HCT116 (cell line): ENCODE results near the gene PPIF. TPM values are rescaled to one million over a fixed set of nuclear protein-coding genes. Genes with fewer than 3 reads are reported as not detected.

Experiments
- ATAC-seq: fragments of 200-7000 bp; cut with Tn5 transposase; 2 replicates; pipeline ENCODE4 v1.9.1; 2020; ENCODE audit warnings: mild to moderate bottlenecking, moderate library complexity
- BruUV-seq: library from RNA; stranded (reverse); fragments of 400-500 nt; replicated peaks from 2 replicates; lab custom pipeline; 2021; lab: Mats Ljungman, UMichigan
- CTCF ChIA-PET: fragments of 300-600 bp; sonication (Branson Sonifier 250); formaldehyde crosslinking; loops from one replicate; lab custom pipeline; 2021; ENCODE audit warnings: antibody characterized with exemption; lab: Charles Lee
- POLR2A ChIA-PET: fragments of 300-600, 350-600 bp; sonication (Branson Sonifier 250); formaldehyde crosslinking; loops from one replicate; lab custom pipeline; 2021; ENCODE audit warnings: antibody characterized with exemption; lab: Charles Lee
- RAD21 ChIA-PET, 2 experiments: fragments of 300-600 bp; sonication (Branson Sonifier 250); formaldehyde crosslinking; loops; one replicate each; lab custom pipeline; 2023; ENCODE audit warnings: low total read pairs in 2 of 2; ENCODE audit not compliant: uncharacterized antibody in 2 of 2, unreplicated experiment in 2 of 2, low non-redundant PET in 1 of 2; lab: Charles Lee
- DNase-seq: peaks from one replicate; pipeline ENCODE4 v3.0.0-alpha.2; 2010; ENCODE audit warnings: low read depth, low spot score
- H2AFZ ChIP-seq: fragments of 200-600 bp; shearing (Covaris generic), sonication (generic); 2 replicates; pipeline ENCODE4 v1.6.1; 2017; ENCODE audit warnings: low read depth, mixed run types, mixed read lengths, antibody characterized with exemption, low read length; ENCODE audit not compliant: poor library complexity, severe bottlenecking
- H3K27ac ChIP-seq: 2 replicates; pipeline ENCODE4 v1.5.1; 2012; ENCODE audit warnings: low read depth, low read length
- H3K27me3 ChIP-seq: fragments of 200-600 bp; sonication (generic); 2 replicates; pipeline ENCODE4 v1.6.1; 2016; ENCODE audit warnings: mixed run types, low read length, mixed read lengths; ENCODE audit not compliant: insufficient read depth
- H3K36me3 ChIP-seq, 2 experiments: fragments of 200-500 bp in 1 of 2; fragments of 200-600 bp in 1 of 2; sonication (Bioruptor generic) in 1 of 2; sonication (generic) in 1 of 2; 2 replicates each; pipeline versions ENCODE4 v1.5.1 to v1.6.1; 2014 to 2016; ENCODE audit warnings: low read length in 2 of 2, inconsistent platforms in 1 of 2, mixed read lengths in 1 of 2, mixed run types in 1 of 2; ENCODE audit not compliant: insufficient read depth in 2 of 2, control insufficient read depth in 1 of 2
- H3K4me1 ChIP-seq, 2 experiments: fragments of 200-600 bp in 1 of 2; sonication (generic) in 1 of 2; 2 replicates each; pipeline versions ENCODE4 v1.5.1 to v1.6.1; 2012 to 2017; ENCODE audit warnings: low read length in 2 of 2, inconsistent platforms in 1 of 2, mild to moderate bottlenecking in 1 of 2, mixed read lengths in 1 of 2, mixed run types in 1 of 2, moderate library complexity in 1 of 2; ENCODE audit not compliant: insufficient read depth in 2 of 2, control insufficient read depth in 1 of 2
- H3K4me2 ChIP-seq: fragments of 200-600 bp; sonication (generic); 2 replicates; pipeline ENCODE4 v1.6.1; 2017; ENCODE audit warnings: mixed run types, low read length, mixed read lengths
- H3K4me3 ChIP-seq, 2 experiments: fragments of 200-600 bp in 1 of 2; sonication (generic) in 1 of 2; replicated peaks in 1 of 2; 2 replicates each; pipeline ENCODE4 v1.5.1; 2011 to 2016; ENCODE audit warnings: low read length in 2 of 2, control low read depth in 1 of 2, low read depth in 1 of 2, mild to moderate bottlenecking in 1 of 2, mixed read lengths in 1 of 2, mixed run types in 1 of 2
- H3K79me2 ChIP-seq: fragments of 200-600 bp; sonication (generic); 2 replicates; pipeline ENCODE4 v1.6.1; 2017; ENCODE audit warnings: mild to moderate bottlenecking, mixed run types, low read length, moderate library complexity, mixed read lengths; ENCODE audit not compliant: insufficient read depth
- H3K9ac ChIP-seq: fragments of 200-600 bp; sonication (generic); 2 replicates; pipeline ENCODE4 v1.6.1; 2016; ENCODE audit warnings: low read length, mixed read lengths
- H3K9me2 ChIP-seq: fragments of 200-600 bp; sonication (generic), shearing (Covaris generic); 2 replicates; pipeline ENCODE4 v1.6.1; 2017; ENCODE audit warnings: mixed run types, mild to moderate bottlenecking, moderate library complexity; ENCODE audit not compliant: insufficient read depth
- H3K9me3 ChIP-seq, 2 experiments: fragments of 200-500 bp in 1 of 2; fragments of 200-600 bp in 1 of 2; sonication (Bioruptor generic) in 1 of 2; sonication (generic) in 1 of 2; 2 replicates each; pipeline ENCODE4 v1.6.1; 2014 to 2017; ENCODE audit warnings: low read length in 2 of 2, mixed read lengths in 2 of 2, inconsistent platforms in 1 of 2, low read depth in 1 of 2, mild to moderate bottlenecking in 1 of 2, mixed run types in 1 of 2, moderate library complexity in 1 of 2; ENCODE audit not compliant: control insufficient read depth in 1 of 2, insufficient read depth in 1 of 2
- H4K20me1 ChIP-seq: fragments of 200-600 bp; sonication (generic), shearing (Covaris generic); 2 replicates; pipeline ENCODE4 v1.6.1; 2017; ENCODE audit warnings: mixed run types, mild to moderate bottlenecking, moderate library complexity; ENCODE audit not compliant: insufficient read depth
- ATF3 ChIP-seq: IDR thresholded peaks from 2 replicates; pipeline ENCODE4 v1.6.1; 2012
- EGR1 ChIP-seq: IDR thresholded peaks from 2 replicates; pipeline ENCODE4 v1.6.1; 2012; ENCODE audit warnings: low read depth
- JUND ChIP-seq: IDR thresholded peaks from 2 replicates; pipeline ENCODE4 v1.6.1; 2012
- RAD21 ChIP-seq: IDR thresholded peaks from 2 replicates; pipeline ENCODE4 v1.6.1; 2012; ENCODE audit warnings: low read depth, mild to moderate bottlenecking
- SIN3A ChIP-seq: IDR thresholded peaks from 2 replicates; pipeline ENCODE4 v1.6.1; 2012; ENCODE audit warnings: low read depth
- TCF7L2 ChIP-seq: IDR thresholded peaks from 2 replicates; pipeline ENCODE4 v1.7.0; 2011; ENCODE audit warnings: borderline replicate concordance, inconsistent platforms; ENCODE audit not compliant: insufficient read depth, insufficient read length; ENCODE audit errors: extremely low read depth
- intact Hi-C: fragments of 100-400 bp; cut with micrococcal nuclease; formaldehyde crosslinking; loops from 2 replicates; pipeline ENCODE4 v1.10.0; 2022
- total RNA-seq: library from RNA; stranded (reverse); gene quantifications from one replicate; pipeline ENCODE4 v1.2.1, GENCODE V29; 2021; ENCODE audit not compliant: unreplicated experiment

Gene PPIF
- total RNA-seq, 1 experiment from 2014 or later: 85.0 TPM

GRCh38 chr10:79376751-79377556 is 29.7 kb downstream of the PPIF start:
- CTCF ChIA-PET: no interaction called here
- no TSS peak for BruUV-seq

GRCh38 chr10:79377557-79378382 is 30.5 kb downstream of the PPIF start:
- Histone ChIP-seq H3K9me2 (no peaks in the 10 kb centered on the region), H3K9me3 (no peaks in the 10 kb centered on the region), H3K79me2 (no peaks in the 10 kb centered on the region), H3K4me2 (no peak overlapping the region), H3K36me3 (no peaks in the 10 kb centered on the region), H4K20me1 (no peaks in the 10 kb centered on the region), H3K4me3 (no peak overlapping the region), H3K27ac (no peak overlapping the region), H3K4me1 (peaks cover 3 to 10% of the 10 kb centered on the region in 2 experiments; a peak in 2 of 4 replicates), H3K9ac (no peak overlapping the region), H3K27me3 (no peaks in the 10 kb centered on the region), H2AFZ (no peak overlapping the region)
- no TSS peak for BruUV-seq
- intact Hi-C loops: no loop called here
- ATAC-seq (no peak), DNase-seq (no peak)
- CTCF ChIA-PET: no interaction called here
- POLR2A ChIA-PET: no interaction called here
- TF ChIP-seq ATF3 (no peak), TCF7L2 (no peak)
- RAD21 ChIA-PET: no interaction called here

More at GRCh38 chr10:79376751-79377556, 29.7 kb downstream of the PPIF start:
- Histone ChIP-seq H3K27me3 (no peaks in the 10 kb centered on the region), H4K20me1 (no peaks in the 10 kb centered on the region), H3K4me3 (no peak overlapping the region), H3K4me1 (peaks cover 3 to 10% of the 10 kb centered on the region in 2 experiments; a peak in 2 of 4 replicates), H3K27ac (no peak overlapping the region), H3K79me2 (no peaks in the 10 kb centered on the region), H3K9me3 (no peaks in the 10 kb centered on the region), H3K9me2 (no peaks in the 10 kb centered on the region), H3K36me3 (no peaks in the 10 kb centered on the region), H3K4me2 (no peak overlapping the region), H3K9ac (no peak overlapping the region), H2AFZ (no peak overlapping the region)
- intact Hi-C loops: no loop called here
- ChIA-PET RAD21 (no interaction called here), POLR2A (no interaction called here)
- ATAC-seq: no peak
- no peak for DNase-seq
- no peak for TF ChIP-seq SIN3A
- no peak for TF ChIP-seq EGR1
- no peak for TF ChIP-seq JUND
- no peak for TF ChIP-seq RAD21
